Measurements from ENCODE around the gene GIGYF2. TPM values are rescaled to one million over a fixed set of nuclear protein-coding genes. Genes with fewer than 3 reads are reported as not detected.

The GIGYF2 gene
- polyA plus RNA-seq, 1 of the 3 experiments (the other 2 are of a cell fraction) = 12.8 TPM

- Histone ChIP-seq H3K36me3 (replicated peaks in 1 of 2; ENCODE audit: control insufficient read depth in 1 of 2, insufficient read depth in 2 of 2, low read length in 1 of 2) (peaks cover 21 to 38% of the 10 kb centered on the region in 2 experiments), H3K4me3 (ENCODE audit: low read depth in 2 of 2, low read length in 1 of 2) (no peak overlapping the region), H3K9me2 (no peaks in the 10 kb centered on the region), H3F3A (replicated peaks; ENCODE audit: insufficient read depth) (no peaks in the 10 kb centered on the region), H3K4me1 (ENCODE audit: control insufficient read depth in 1 of 2, insufficient read depth in 2 of 2, low read depth in 1 of 2, low read length in 1 of 2) (peaks cover 0 to 2% of the 10 kb centered on the region in 2 experiments; a peak in 1 of 4 replicates), H3K4me2 (no peak overlapping the region), H3K9me3 (no peaks in the 10 kb centered on the region), H3K27ac (ENCODE audit: low read depth in 2 of 2, low read length in 1 of 2) (no peak overlapping the region), H3K79me2 (ENCODE audit: insufficient read depth) (no peaks in the 10 kb centered on the region), H4K20me1 (ENCODE audit: insufficient read depth) (no peaks in the 10 kb centered on the region), H3K9ac (no peak overlapping the region), H3K27me3 (ENCODE audit: insufficient read depth) (no peaks in the 10 kb centered on the region), H2AFZ (ENCODE audit: low read depth) (no peak overlapping the region)
- TF ChIP-seq EP300 (IDR thresholded peaks at IDR 0.05; ENCODE audit: borderline replicate concordance in 1 of 2, low read depth in 1 of 2, low read length in 1 of 2) (no peak), MXI1 (IDR thresholded peaks at IDR 0.05; ENCODE audit: low read depth, low read length) (no peak), NFIC (IDR thresholded peaks at IDR 0.05; ENCODE audit: borderline replicate concordance) (no peak), JUND (IDR thresholded peaks at IDR 0.05) (no peak), YY1 (IDR thresholded peaks at IDR 0.05; ENCODE audit: low read depth) (no peak), GATA2 (CRISPR knock-in tag; IDR thresholded peaks at IDR 0.05) (no peak), USF2 (IDR thresholded peaks at IDR 0.05; ENCODE audit: borderline replicate concordance, low read depth, low read length) (no peak), REST (IDR thresholded peaks at IDR 0.05; ENCODE audit: low read depth, low read length) (no peak), MEF2A (IDR thresholded peaks at IDR 0.05; ENCODE audit: borderline replicate concordance, low read depth) (no peak), TEAD4 (IDR thresholded peaks at IDR 0.05; ENCODE audit: borderline replicate concordance, insufficient read depth) (no peak), CHD2 (IDR thresholded peaks at IDR 0.05; ENCODE audit: low read length, partially characterized antibody) (no peak), ZBTB33 (IDR thresholded peaks at IDR 0.05; ENCODE audit: borderline replicate concordance, low read depth) (no peak), RXRA (IDR thresholded peaks at IDR 0.05; ENCODE audit: borderline replicate concordance, low read depth) (no peak), SIN3A (IDR thresholded peaks at IDR 0.05; ENCODE audit: borderline replicate concordance, low read depth, low read length) (no peak), CTCF (IDR thresholded peaks at IDR 0.05) (no peak), GABPA (IDR thresholded peaks at IDR 0.05; ENCODE audit: low read depth) (no peak), FOXM1 (IDR thresholded peaks at IDR 0.05; ENCODE audit: low read depth) (no peak)
- ChIA-PET CTCF (interaction anchor here (1.1 kb wide), 1 partner anchor 167 kb away, joined by 3 read pairs; no protein-coding TSS in a partner anchor), POLR2A (no interaction called here)
- 80% methylated on average over 1 of the region's 1 CpG for WGBS (ENCODE audit: low lambda C conversion rate)
- no peak for DNase-seq
These were observed 82.8 kb downstream of the GIGYF2 start for GRCh38 chr2:232779934-232780333.
